DND-41 (cell line): ENCODE data around the gene ZBTB21.

Source experiments
- ATAC-seq: fragments of 200-7000 bp; cut with Tn5 transposase; 3 replicates; pipeline ENCODE4 v1.9.1; 2021; ENCODE audit warnings: low read depth; ENCODE audit not compliant: insufficient read depth
- DNase-seq: peaks from one replicate; pipeline ENCODE4 v3.0.0-alpha.2; 2020
- H2AFZ ChIP-seq: 2 replicates; pipeline ENCODE4 v1.6.0; 2012; ENCODE audit warnings: low read depth, low read length
- H3K27ac ChIP-seq: 2 replicates; pipeline ENCODE4 v1.5.1; 2012; ENCODE audit warnings: low read length, inconsistent platforms
- H3K27me3 ChIP-seq: fragments of 200-600 bp; sonication (generic); 2 replicates; pipeline ENCODE4 v1.6.0; 2012; ENCODE audit warnings: low read length, mild to moderate bottlenecking, inconsistent platforms; ENCODE audit not compliant: insufficient read depth, poor library complexity
- H3K36me3 ChIP-seq: 2 replicates; pipeline ENCODE4 v1.5.1; 2012; ENCODE audit warnings: low read length, inconsistent platforms; ENCODE audit not compliant: insufficient read depth
- H3K4me1 ChIP-seq: 2 replicates; pipeline ENCODE4 v1.5.1; 2012; ENCODE audit warnings: mild to moderate bottlenecking, low read length; ENCODE audit not compliant: insufficient read depth
- H3K4me2 ChIP-seq: 2 replicates; pipeline ENCODE4 v1.6.0; 2012; ENCODE audit warnings: mild to moderate bottlenecking, moderate library complexity, low read length, inconsistent platforms; ENCODE audit not compliant: insufficient read depth
- H3K4me3 ChIP-seq, 2 experiments: fragments of 200-600 bp in 1 of 2; shearing (Covaris generic) in 1 of 2; 2 replicates each; pipeline ENCODE4 v1.5.1; 2012 to 2016; ENCODE audit warnings: inconsistent platforms in 2 of 2, low read length in 2 of 2, mild to moderate bottlenecking in 2 of 2, low read depth in 1 of 2, moderate library complexity in 1 of 2
- H3K79me2 ChIP-seq: 2 replicates; pipeline ENCODE4 v1.6.0; 2012; ENCODE audit warnings: low read length, inconsistent platforms; ENCODE audit not compliant: insufficient read depth
- H3K9ac ChIP-seq: 2 replicates; pipeline ENCODE4 v1.6.0; 2012; ENCODE audit warnings: low read depth, mild to moderate bottlenecking, inconsistent platforms, low read length, moderate library complexity
- H3K9me3 ChIP-seq: 2 replicates; pipeline ENCODE4 v1.5.1; 2012; ENCODE audit warnings: low read length, moderate library complexity, mild to moderate bottlenecking, inconsistent platforms; ENCODE audit not compliant: insufficient read depth, severe bottlenecking
- H4K20me1 ChIP-seq: 2 replicates; pipeline ENCODE4 v1.6.0; 2012; ENCODE audit warnings: low read length; ENCODE audit not compliant: insufficient read depth
- EZH2 ChIP-seq: IDR thresholded peaks from 3 replicates; pipeline ENCODE4 v1.6.1; 2012; ENCODE audit warnings: borderline replicate concordance, low read depth, mild to moderate bottlenecking, moderate library complexity, low read length, inconsistent platforms; ENCODE audit not compliant: severe bottlenecking
- TF ChIP-seq, protein P1 (sequence below): IDR thresholded peaks from 2 replicates; pipeline ENCODE4 v1.5.1; 2012; ENCODE audit warnings: borderline replicate concordance, low read length, moderate library complexity, mild to moderate bottlenecking; ENCODE audit not compliant: poor library complexity, severe bottlenecking; ENCODE audit errors: extremely low read depth

ZBTB21 gene

DNA sequence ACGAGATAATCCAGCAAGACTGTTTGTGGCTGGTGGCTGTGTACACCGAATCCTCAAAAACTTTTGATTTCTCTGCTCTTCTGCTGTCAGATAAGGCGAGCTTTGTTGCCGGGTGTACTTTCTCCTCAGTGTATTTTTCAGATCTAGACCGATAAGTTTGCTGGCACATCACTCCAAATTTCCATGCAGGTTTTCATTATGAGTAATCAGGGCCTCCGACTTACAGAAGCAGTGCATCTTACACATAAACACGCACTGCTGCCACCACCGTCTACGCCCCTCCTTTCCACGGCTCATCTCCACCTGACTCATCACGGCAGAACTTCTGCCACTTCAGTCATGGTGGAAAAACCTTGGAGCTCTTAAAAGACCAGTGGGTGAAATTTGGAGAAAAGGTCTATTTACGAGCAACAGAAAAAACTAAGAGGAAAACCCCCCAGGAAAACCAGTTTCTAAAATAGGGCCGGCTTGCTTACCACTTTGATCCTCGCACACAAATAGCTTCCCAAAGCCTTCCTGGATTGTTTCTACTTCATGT, 7.7 kb downstream of the ZBTB21 start:
- no peak for TF ChIP-seq EZH2
- Histone ChIP-seq H3K27me3 (no peaks in the 10 kb centered on the region), H3K36me3 (peaks cover 86% of the 10 kb centered on the region), H3K4me3 (no peak overlapping the region), H3K9ac (no peak overlapping the region), H3K4me1 (peaks cover 11% of the 10 kb centered on the region; the same call in 1 of the 2 replicates), H3K27ac (no peak overlapping the region), H2AFZ (no peak overlapping the region), H3K4me2 (no peak overlapping the region), H3K9me3 (peaks cover 3% of the 10 kb centered on the region), H4K20me1 (peaks cover 40% of the 10 kb centered on the region), H3K79me2 (peaks cover 90% of the 10 kb centered on the region)
- DNase-seq (no peak), ATAC-seq (no peak)

DNA sequence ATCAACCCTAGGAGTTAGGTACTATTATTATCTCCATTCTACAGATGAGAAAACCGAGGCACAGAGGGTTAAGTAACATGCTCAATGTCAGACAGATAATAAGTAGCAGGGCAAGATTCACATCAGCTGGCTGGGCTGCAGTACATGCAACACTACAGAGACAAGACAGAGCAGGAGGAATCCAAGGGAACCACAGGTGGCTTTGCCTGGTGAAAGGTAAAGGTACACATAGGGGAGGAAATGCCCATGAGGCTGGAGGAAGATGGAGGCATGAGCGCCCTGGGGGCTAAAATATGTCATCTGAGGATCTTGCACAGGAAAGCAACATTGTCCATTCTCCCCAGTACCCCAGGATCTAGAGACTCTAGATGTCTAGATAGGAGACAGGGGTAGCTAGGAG, 8.4 kb downstream of the ZBTB21 start:
- no peak for ATAC-seq
- H3K4me3 ChIP-seq, result no peak overlapping the region
- 0 out of 2 replicates have a peak, but pooled peaks cover 4% of the 10 kb centered on the region for H3K4me1 ChIP-seq
- H3K36me3 ChIP-seq, result peaks cover 86% of the 10 kb centered on the region
- peaks cover 33% of the 10 kb centered on the region for H4K20me1 ChIP-seq
- H3K27me3 ChIP-seq, result no peaks in the 10 kb centered on the region
- no peak for DNase-seq
- H3K9me3 ChIP-seq, result peaks cover 5% of the 10 kb centered on the region
- no peak overlapping the region for H3K4me2 ChIP-seq
- peaks cover 83% of the 10 kb centered on the region for H3K79me2 ChIP-seq
- no peak overlapping the region for H2AFZ ChIP-seq
- TF ChIP-seq, protein P1, sequence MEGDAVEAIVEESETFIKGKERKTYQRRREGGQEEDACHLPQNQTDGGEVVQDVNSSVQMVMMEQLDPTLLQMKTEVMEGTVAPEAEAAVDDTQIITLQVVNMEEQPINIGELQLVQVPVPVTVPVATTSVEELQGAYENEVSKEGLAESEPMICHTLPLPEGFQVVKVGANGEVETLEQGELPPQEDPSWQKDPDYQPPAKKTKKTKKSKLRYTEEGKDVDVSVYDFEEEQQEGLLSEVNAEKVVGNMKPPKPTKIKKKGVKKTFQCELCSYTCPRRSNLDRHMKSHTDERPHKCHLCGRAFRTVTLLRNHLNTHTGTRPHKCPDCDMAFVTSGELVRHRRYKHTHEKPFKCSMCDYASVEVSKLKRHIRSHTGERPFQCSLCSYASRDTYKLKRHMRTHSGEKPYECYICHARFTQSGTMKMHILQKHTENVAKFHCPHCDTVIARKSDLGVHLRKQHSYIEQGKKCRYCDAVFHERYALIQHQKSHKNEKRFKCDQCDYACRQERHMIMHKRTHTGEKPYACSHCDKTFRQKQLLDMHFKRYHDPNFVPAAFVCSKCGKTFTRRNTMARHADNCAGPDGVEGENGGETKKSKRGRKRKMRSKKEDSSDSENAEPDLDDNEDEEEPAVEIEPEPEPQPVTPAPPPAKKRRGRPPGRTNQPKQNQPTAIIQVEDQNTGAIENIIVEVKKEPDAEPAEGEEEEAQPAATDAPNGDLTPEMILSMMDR, result no peak
- no peak for TF ChIP-seq EZH2
- no peak overlapping the region for H3K27ac ChIP-seq
- H3K9ac ChIP-seq, result no peak overlapping the region

DNA sequence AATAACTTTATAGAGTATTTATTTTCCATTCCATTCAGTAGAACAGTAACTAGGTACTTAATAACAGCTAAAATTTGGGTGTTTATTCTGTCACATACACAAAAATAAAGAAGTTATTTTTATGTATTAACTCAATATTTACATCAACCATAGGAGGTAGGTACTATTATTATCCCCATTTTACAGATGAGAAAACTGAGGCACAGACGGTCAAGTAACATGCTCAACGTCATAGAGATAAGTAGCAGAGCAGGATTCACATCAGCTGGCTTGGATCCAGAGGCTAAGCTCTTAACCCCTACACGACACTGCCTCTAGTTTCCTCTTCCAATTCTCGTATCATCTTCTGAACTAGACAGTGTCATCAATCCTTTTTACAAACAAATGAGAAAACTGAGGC, 9.3 kb downstream of the ZBTB21 start:
- TF ChIP-seq, protein P1, result no peak
- TF ChIP-seq EZH2, result no peak
- ATAC-seq (no peak), DNase-seq (no peak)
- Histone ChIP-seq H3K27ac (no peak overlapping the region), H3K4me3 (no peak overlapping the region), H3K4me2 (no peak overlapping the region), H3K36me3 (peaks cover 90% of the 10 kb centered on the region), H3K4me1 (no peaks in the 10 kb centered on the region), H3K9ac (no peak overlapping the region), H3K9me3 (peaks cover 13% of the 10 kb centered on the region), H3K27me3 (no peaks in the 10 kb centered on the region), H3K79me2 (peaks cover 83% of the 10 kb centered on the region), H2AFZ (no peak overlapping the region), H4K20me1 (peaks cover 29% of the 10 kb centered on the region)

DNA sequence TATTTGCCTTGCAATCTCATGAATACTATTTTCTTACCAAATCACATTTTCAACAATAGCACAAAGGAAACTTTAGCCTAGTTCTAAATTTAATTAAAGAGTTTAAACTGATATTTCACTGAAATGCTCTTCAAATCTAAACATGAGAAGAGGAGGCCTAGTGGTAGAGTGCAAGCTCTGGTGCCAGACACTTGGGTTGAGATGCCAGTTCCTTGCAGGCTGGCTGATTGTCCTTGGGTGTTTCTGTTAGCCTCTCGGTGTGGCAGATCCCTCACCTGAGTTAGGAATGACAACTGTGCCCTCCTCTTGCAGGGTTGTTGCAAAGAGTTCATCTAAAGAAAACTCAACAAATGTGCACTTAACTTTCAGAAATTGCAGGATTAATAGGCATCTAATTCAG, 12.5 kb downstream of the ZBTB21 start:
- H3K27me3 ChIP-seq, result no peaks in the 10 kb centered on the region
- peaks cover 10% of the 10 kb centered on the region for H4K20me1 ChIP-seq
- no peak for ATAC-seq
- peaks cover 60% of the 10 kb centered on the region for H3K79me2 ChIP-seq
- H2AFZ ChIP-seq, result no peak overlapping the region
- no peak for DNase-seq
- no peak overlapping the region for H3K4me2 ChIP-seq
- H3K9me3 ChIP-seq, result peaks cover 18% of the 10 kb centered on the region
- H3K4me3 ChIP-seq, result no peak overlapping the region
- H3K9ac ChIP-seq, result no peak overlapping the region
- H3K27ac ChIP-seq, result no peak overlapping the region
- H3K4me1 ChIP-seq, result no peaks in the 10 kb centered on the region
- TF ChIP-seq EZH2, result no peak
- TF ChIP-seq, protein P1, result no peak
- H3K36me3 ChIP-seq, result peaks cover 98% of the 10 kb centered on the region
